ENCODE results near the gene NECTIN3. TPM values are rescaled to one million over a fixed set of nuclear protein-coding genes. Genes with fewer than 3 reads are reported as not detected.

Gene NECTIN3
- polyA plus RNA-seq, 1 experiment = 98.3 TPM

GRCh38 chr3:111130827-111131226 lies 59.2 kb downstream of the NECTIN3 start:
- Histone ChIP-seq H3K27me3 (ENCODE audit: control insufficient read depth, insufficient read depth, low read length) (no peaks in the 10 kb centered on the region), H3K27ac (ENCODE audit: low read depth, low read length) (no peak overlapping the region), H3K4me3 (ENCODE audit: low read depth, low read length) (no peak overlapping the region), H3K9me3 (ENCODE audit: control insufficient read depth, insufficient read depth, low read length) (no peaks in the 10 kb centered on the region)
- ChIA-PET CTCF (no interaction called here), POLR2A (no interaction called here)
- no peak for DNase-seq (ENCODE audit: low read depth, low spot score)
- no peak for TF ChIP-seq CTCF (IDR thresholded peaks at IDR 0.05; ENCODE audit: low read depth, low read length)

GRCh38 chr3:111134302-111134701 lies 62.7 kb downstream of the NECTIN3 start:
- Histone ChIP-seq H3K27ac (ENCODE audit: low read depth, low read length) (no peak overlapping the region), H3K4me3 (ENCODE audit: low read depth, low read length) (no peak overlapping the region), H3K9me3 (ENCODE audit: control insufficient read depth, insufficient read depth, low read length) (no peaks in the 10 kb centered on the region), H3K27me3 (ENCODE audit: control insufficient read depth, insufficient read depth, low read length) (no peaks in the 10 kb centered on the region)
- ChIA-PET CTCF (interaction anchor here (0.6 kb wide), 1 partner anchor 14 kb away, joined by 3 read pairs; no protein-coding TSS in a partner anchor), POLR2A (no interaction called here)
- TF ChIP-seq CTCF (IDR thresholded peaks at IDR 0.05; ENCODE audit: low read depth, low read length) = no peak
- DNase-seq (ENCODE audit: low read depth, low spot score) = no peak

DNA sequence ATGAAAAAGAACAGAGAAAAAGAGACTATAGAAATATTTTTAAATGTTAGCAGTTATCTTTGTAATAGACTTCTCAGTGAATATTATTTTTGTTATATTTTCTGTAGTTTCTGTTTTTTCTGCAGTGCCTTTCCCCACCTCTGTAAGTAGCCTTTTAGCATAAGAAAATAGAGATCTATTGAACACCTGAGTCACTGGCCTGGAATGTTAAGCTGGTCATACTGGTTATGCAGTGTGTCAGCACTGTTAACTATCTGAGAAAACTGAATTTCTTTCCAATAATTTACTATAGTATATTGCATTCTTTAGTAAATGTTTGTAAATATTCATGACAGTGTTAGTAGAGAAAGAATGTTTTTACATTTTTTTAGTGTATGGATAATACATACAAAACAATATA lies 79.8 kb downstream of the NECTIN3 start:
- Histone ChIP-seq H3K27me3 (ENCODE audit: control insufficient read depth, insufficient read depth, low read length) (no peaks in the 10 kb centered on the region), H3K4me3 (ENCODE audit: low read depth, low read length) (no peak overlapping the region), H3K9me3 (ENCODE audit: control insufficient read depth, insufficient read depth, low read length) (no peaks in the 10 kb centered on the region), H3K27ac (ENCODE audit: low read depth, low read length) (no peak overlapping the region)
- DNase-seq (ENCODE audit: low read depth, low spot score) = no peak
- TF ChIP-seq CTCF (IDR thresholded peaks at IDR 0.05; ENCODE audit: low read depth, low read length) = 0 out of 2 replicates have a peak, but pooled peaks have one; percentile 10
- ChIA-PET CTCF (no interaction called here), POLR2A (no interaction called here)

- CTCF ChIA-PET = no interaction called here
Measured at GRCh38 chr3:111152496-111152895, 80.9 kb downstream of the NECTIN3 start.

GRCh38 chr3:111156517-111156916 lies 84.9 kb downstream of the NECTIN3 start:
- CTCF ChIA-PET = no interaction called here
- DNase-seq (ENCODE audit: low read depth, low spot score) = no peak

More at GRCh38 chr3:111152496-111152895, 80.9 kb downstream of the NECTIN3 start:
- no peak overlapping the region for H3K4me3 ChIP-seq (ENCODE audit: low read depth, low read length)
- no peaks in the 10 kb centered on the region for H3K9me3 ChIP-seq (ENCODE audit: control insufficient read depth, insufficient read depth, low read length)
- H3K27me3 ChIP-seq (ENCODE audit: control insufficient read depth, insufficient read depth, low read length) = no peaks in the 10 kb centered on the region
- H3K27ac ChIP-seq (ENCODE audit: low read depth, low read length) = no peak overlapping the region
- POLR2A ChIA-PET = no interaction called here
- peak; percentile 34 for DNase-seq (ENCODE audit: low read depth, low spot score)
- no peak for TF ChIP-seq CTCF (IDR thresholded peaks at IDR 0.05; ENCODE audit: low read depth, low read length)

More at GRCh38 chr3:111156517-111156916, 84.9 kb downstream of the NECTIN3 start:
- Histone ChIP-seq H3K27me3 (ENCODE audit: control insufficient read depth, insufficient read depth, low read length) (no peaks in the 10 kb centered on the region), H3K9me3 (ENCODE audit: control insufficient read depth, insufficient read depth, low read length) (no peaks in the 10 kb centered on the region), H3K27ac (ENCODE audit: low read depth, low read length) (no peak overlapping the region), H3K4me3 (ENCODE audit: low read depth, low read length) (no peak overlapping the region)
- TF ChIP-seq CTCF (IDR thresholded peaks at IDR 0.05; ENCODE audit: low read depth, low read length) = no peak
- POLR2A ChIA-PET = no interaction called here
